Effector memory CD4-positive, alpha-beta T cell (primary cell): ENCODE results near the gene VAV2.
"Not testable (repeated sequence)": the region's sequence is repeated elsewhere in the genome, so short reads cannot be mapped to it uniquely, and the experiment has no call there.

Experiments used
- DNase-seq, 3 donors: peaks; one replicate each; pipeline ENCODE4 v3.0.0-alpha.2; 2020
- H3K27ac ChIP-seq: 2 replicates; pipeline ENCODE4 v1.7.0; 2013; ENCODE audit warnings: mild to moderate bottlenecking, low read length, moderate library complexity; ENCODE audit not compliant: insufficient read depth, poor library complexity, severe bottlenecking
- H3K27me3 ChIP-seq: replicated peaks from 2 replicates; pipeline ENCODE4 v1.7.0; 2013; ENCODE audit warnings: mild to moderate bottlenecking, low read length; ENCODE audit not compliant: insufficient read depth, control insufficient read depth, poor library complexity, severe bottlenecking
- H3K36me3 ChIP-seq: 2 replicates; pipeline ENCODE4 v1.7.0; 2013; ENCODE audit warnings: mild to moderate bottlenecking, low read length, moderate library complexity; ENCODE audit not compliant: control insufficient read depth, insufficient read depth
- H3K4me1 ChIP-seq: 2 replicates; pipeline ENCODE4 v1.7.0; 2013; ENCODE audit warnings: low read length, mild to moderate bottlenecking; ENCODE audit not compliant: control insufficient read depth, insufficient read depth, poor library complexity, severe bottlenecking
- H3K4me3 ChIP-seq: 2 replicates; pipeline ENCODE4 v1.7.0; 2013; ENCODE audit warnings: low read length, low read depth, mild to moderate bottlenecking; ENCODE audit not compliant: insufficient read depth, poor library complexity, severe bottlenecking
- H3K9me3 ChIP-seq: 2 replicates; pipeline ENCODE4 v1.7.0; 2013; ENCODE audit warnings: mild to moderate bottlenecking, low read length, moderate library complexity; ENCODE audit not compliant: control insufficient read depth

Gene VAV2

DNA sequence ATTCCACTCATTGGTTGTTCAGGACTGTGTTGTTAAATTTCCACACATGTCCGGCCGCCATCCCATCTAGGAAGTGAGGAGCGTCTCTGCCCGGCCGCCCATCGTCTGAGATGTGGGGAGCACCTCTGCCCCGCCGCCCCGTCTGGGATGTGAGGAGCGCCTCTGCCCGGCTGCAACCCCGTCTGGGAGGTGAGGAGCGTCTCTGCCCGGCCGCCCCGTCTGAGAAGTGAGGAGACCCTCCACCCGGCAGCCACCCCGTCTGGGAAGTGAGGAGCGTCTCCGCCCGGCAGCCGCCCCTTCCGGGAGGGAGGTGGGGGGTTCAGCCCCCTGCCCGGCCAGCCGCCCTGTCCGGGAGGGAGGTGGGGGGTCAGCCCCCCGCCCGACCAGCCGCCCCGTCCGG lies 247.6 kb downstream of the VAV2 start:
- not testable (repeated sequence) for H3K4me3 ChIP-seq, H3K27ac ChIP-seq, H3K36me3 ChIP-seq, DNase-seq, H3K9me3 ChIP-seq, H3K4me1 ChIP-seq, H3K27me3 ChIP-seq

GRCh38 chr9:133742849-133743444 lies 249.2 kb downstream of the VAV2 start:
- Histone ChIP-seq H3K27me3 (no peaks in the 10 kb centered on the region), H3K27ac (no peak overlapping the region), H3K4me1 (peaks cover 10% of the 10 kb centered on the region), H3K36me3 (no peaks in the 10 kb centered on the region), H3K9me3 (no peaks in the 10 kb centered on the region), H3K4me3 (no peak overlapping the region)
- DNase-seq = peak; percentile 39 to 45 (median 45)

GRCh38 chr9:133742251-133742650 lies 249.9 kb downstream of the VAV2 start:
- no peak overlapping the region for H3K4me3 ChIP-seq

DNA sequence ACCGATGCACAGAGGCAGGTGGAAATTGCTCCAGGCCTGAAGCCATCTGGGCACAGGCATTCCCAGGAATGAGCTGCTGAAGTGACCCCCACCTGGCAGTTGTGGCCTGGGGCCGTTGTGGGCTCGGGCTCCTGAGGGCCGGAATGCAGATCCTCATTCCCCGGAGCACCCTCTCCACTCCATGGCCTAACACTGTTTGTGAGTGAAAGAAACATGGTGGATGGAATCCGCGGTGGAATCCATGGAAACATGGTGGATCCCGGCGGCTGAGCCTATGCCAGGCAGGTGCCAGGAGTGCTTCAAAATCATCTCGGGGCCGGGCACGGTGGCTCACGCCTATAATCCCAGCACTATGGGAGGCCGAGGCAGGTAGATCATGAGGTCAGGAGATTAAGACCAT lies 250.4 kb downstream of the VAV2 start:
- no peak for DNase-seq
- Histone ChIP-seq H3K4me1 (peaks cover 12% of the 10 kb centered on the region), H3K27ac (no peak overlapping the region), H3K36me3 (no peaks in the 10 kb centered on the region), H3K9me3 (no peaks in the 10 kb centered on the region), H3K27me3 (no peaks in the 10 kb centered on the region), H3K4me3 (no peak overlapping the region)

More at GRCh38 chr9:133742251-133742650, 249.9 kb downstream of the VAV2 start:
- no peak overlapping the region for H3K27ac ChIP-seq
- H3K36me3 ChIP-seq = no peaks in the 10 kb centered on the region
- H3K27me3 ChIP-seq = no peaks in the 10 kb centered on the region
- peaks cover 12% of the 10 kb centered on the region for H3K4me1 ChIP-seq
- no peaks in the 10 kb centered on the region for H3K9me3 ChIP-seq
- no peak for DNase-seq

DNA sequence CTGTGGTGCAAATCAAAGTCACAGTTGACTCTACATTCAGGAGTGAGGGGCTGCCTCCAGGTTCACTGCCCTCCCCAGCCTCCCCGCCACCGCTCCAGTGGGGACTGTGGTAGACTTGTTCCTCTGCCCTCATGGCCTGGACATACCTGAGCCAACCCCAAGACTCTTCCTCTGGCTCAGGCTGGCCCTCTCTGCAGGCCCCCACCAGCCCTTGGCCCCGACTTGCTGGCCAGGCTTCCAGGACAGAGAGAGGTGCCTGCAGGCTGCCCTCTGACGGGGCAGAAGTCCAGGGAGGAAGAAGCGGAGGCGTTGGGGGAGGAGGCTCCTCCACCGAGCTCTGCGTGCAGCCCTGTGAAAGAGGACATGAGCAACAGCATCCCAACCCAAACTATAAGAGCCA lies 251.2 kb downstream of the VAV2 start:
- Histone ChIP-seq H3K36me3 (no peaks in the 10 kb centered on the region), H3K4me1 (peaks cover 12% of the 10 kb centered on the region), H3K4me3 (no peak overlapping the region), H3K27me3 (no peaks in the 10 kb centered on the region), H3K27ac (no peak overlapping the region), H3K9me3 (no peaks in the 10 kb centered on the region)
- DNase-seq = no peak

GRCh38 chr9:133739408-133740280 lies 252.5 kb downstream of the VAV2 start:
- DNase-seq = no peak
- H3K4me1 ChIP-seq = peaks cover 12% of the 10 kb centered on the region
- H3K27me3 ChIP-seq = no peaks in the 10 kb centered on the region
- H3K9me3 ChIP-seq = no peaks in the 10 kb centered on the region
- no peak overlapping the region for H3K27ac ChIP-seq
- H3K36me3 ChIP-seq = no peaks in the 10 kb centered on the region
- no peak overlapping the region for H3K4me3 ChIP-seq

- Histone ChIP-seq H3K9me3 (no peaks in the 10 kb centered on the region), H3K4me1 (peaks cover 12% of the 10 kb centered on the region), H3K36me3 (no peaks in the 10 kb centered on the region), H3K27ac (no peak overlapping the region), H3K4me3 (peak overlapping the region; percentile 55), H3K27me3 (no peaks in the 10 kb centered on the region)
- DNase-seq = no peak
Measured at GRCh38 chr9:133738640-133739225, 253.4 kb downstream of the VAV2 start.

GRCh38 chr9:133737774-133738639 lies 254.1 kb downstream of the VAV2 start, which contains the start of gene SARDH:
SARDH (minus strand) TSS chr9:133738352; CDS start chr9:133734173, 4,179 bp downstream.
- Histone ChIP-seq H3K4me1 (peaks cover 12% of the 10 kb centered on the region), H3K27ac (no peak within 1 kb of the TSS), H3K4me3 (peak within 1 kb of the TSS; percentile 55), H3K9me3 (no peaks in the 10 kb centered on the region), H3K27me3 (no peaks in the 10 kb centered on the region), H3K36me3 (no peaks in the 10 kb centered on the region)
- DNase-seq = no peak

DNA sequence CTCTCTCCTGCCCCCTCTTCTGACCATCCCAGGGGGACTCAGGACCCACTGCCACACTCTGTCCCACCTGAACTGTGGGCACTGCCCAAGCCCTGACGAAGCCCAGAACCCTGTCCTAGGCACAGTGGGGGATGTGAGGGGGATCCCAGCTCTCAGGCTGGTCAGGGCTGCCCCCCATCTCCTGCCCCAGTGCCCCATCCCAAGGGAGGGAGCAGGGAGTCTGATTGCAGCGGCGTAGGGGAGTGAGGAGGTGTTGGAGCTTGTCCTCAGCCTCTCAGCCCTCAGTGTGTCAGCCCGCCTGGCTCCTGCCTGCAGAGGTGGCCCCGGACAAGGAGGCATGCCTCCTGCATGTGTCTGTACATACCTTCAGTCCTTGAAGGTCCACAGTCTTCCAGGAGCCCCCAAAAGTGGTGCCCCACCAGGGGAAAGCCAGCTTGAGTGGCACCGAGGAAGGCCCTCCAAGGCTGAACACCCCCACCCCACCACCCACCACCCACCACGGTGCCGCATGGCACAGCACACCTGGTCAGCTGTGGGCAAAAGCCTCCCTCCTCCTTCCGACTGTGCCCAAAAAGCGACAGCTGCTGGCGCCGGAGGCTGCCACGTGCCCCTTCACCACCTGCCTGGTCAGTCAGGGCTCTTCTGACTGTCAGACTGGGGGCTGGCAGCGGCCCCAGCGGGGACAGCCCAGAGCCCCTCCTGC lies 254.9 kb downstream of the VAV2 start:
- no peak for DNase-seq
- Histone ChIP-seq H3K27me3 (no peaks in the 10 kb centered on the region), H3K4me3 (no peak overlapping the region), H3K4me1 (peaks cover 12% of the 10 kb centered on the region), H3K36me3 (no peaks in the 10 kb centered on the region), H3K9me3 (no peaks in the 10 kb centered on the region), H3K27ac (no peak overlapping the region)
